Stimulated activated CD4-positive, alpha-beta T cell treated with anti-CD3 and anti-CD28 coated beads, Interleukin-4, amount 100 ng/mL, for 48 hours (primary cell): Measurements from ENCODE around the gene INHBB.
"Not testable (repeated sequence)": the region's sequence is repeated elsewhere in the genome, so short reads cannot be mapped to it uniquely, and the experiment has no call there.

Experiments used
- DNase-seq, 2 donors: peaks; one replicate each; pipeline ENCODE4 v3.0.0-alpha.2; 2020; ENCODE audit warnings: low read depth in 2 of 2

The INHBB gene

GRCh38 chr2:120379916-120380893 lies 34.3 kb downstream of the INHBB start:
- DNase-seq, result no peak

- DNase-seq, result no peak
These were observed 35.3 kb downstream of the INHBB start for GRCh38 chr2:120381192-120381591.

- no peak for DNase-seq
These were observed 35.7 kb downstream of the INHBB start for GRCh38 chr2:120381661-120382060.

- no peak for DNase-seq
These were observed 36.7 kb downstream of the INHBB start for GRCh38 chr2:120382541-120383144.

- DNase-seq, result no peak
These were observed 37.3 kb downstream of the INHBB start for GRCh38 chr2:120383191-120383590.

- no peak for DNase-seq
These were observed 37.9 kb downstream of the INHBB start for GRCh38 chr2:120383631-120384340.

- no peak for DNase-seq
These were observed 38.8 kb downstream of the INHBB start for GRCh38 chr2:120384486-120385354.

- no peak for DNase-seq
These were observed 39.6 kb downstream of the INHBB start for GRCh38 chr2:120385355-120386127.

- DNase-seq, result no peak
These were observed 42.5 kb downstream of the INHBB start for GRCh38 chr2:120388222-120389035.

- DNase-seq, result no peak
These were observed 43.1 kb downstream of the INHBB start for GRCh38 chr2:120389036-120389391.

- no peak for DNase-seq
These were observed 44.6 kb downstream of the INHBB start for GRCh38 chr2:120390381-120391055.

GRCh38 chr2:120391382-120391781 lies 45.4 kb downstream of the INHBB start:
- not testable (repeated sequence) for DNase-seq

GRCh38 chr2:120391911-120392665 lies 46.2 kb downstream of the INHBB start:
- DNase-seq, result no peak

GRCh38 chr2:120392923-120393322 lies 47.0 kb downstream of the INHBB start:
- DNase-seq, result no peak

GRCh38 chr2:120393456-120393855 lies 47.5 kb downstream of the INHBB start:
- DNase-seq, result no peak

- DNase-seq, result no peak
These were observed 48.8 kb downstream of the INHBB start for GRCh38 chr2:120394764-120395163.

- no peak for DNase-seq
These were observed 49.5 kb downstream of the INHBB start for GRCh38 chr2:120395221-120396012.
